Activated CD8-positive, alpha-beta T cell treated with anti-CD3 and anti-CD28 coated beads, Interleukin-2, amount 10 ng/mL, durations not matched to agents 7 days and 5 days (primary cell): ENCODE data around the gene SFRP5. TPM values are rescaled to one million over a fixed set of nuclear protein-coding genes. Genes with fewer than 3 reads are reported as not detected.

Experiments
- ATAC-seq: fragments of 150-1000 bp; cut with Tn5 transposase; one replicate; pipeline ENCODE4 v1.10.0; 2021; ENCODE audit warnings: moderate library complexity
- CTCF ChIA-PET: fragments of 350-600 bp; sonication (Branson Sonifier 250); formaldehyde crosslinking; loops from one replicate; lab custom pipeline; 2021; ENCODE audit warnings: antibody characterized with exemption; lab: Charles Lee
- POLR2A ChIA-PET: fragments of 350-600 bp; sonication (Branson Sonifier 250); formaldehyde crosslinking; loops from one replicate; lab custom pipeline; 2021; ENCODE audit warnings: antibody characterized with exemption; lab: Charles Lee
- DNase-seq: peaks from one replicate; pipeline ENCODE4 v3.0.0-alpha.2; 2020
- H3K27ac Mint-ChIP-seq: one replicate; pipeline ENCODE4 v1.8.0; 2021; ENCODE audit warnings: mild to moderate bottlenecking, mixed read lengths
- H3K27me3 Mint-ChIP-seq: one replicate; pipeline ENCODE4 v1.8.0; 2021; ENCODE audit warnings: low read depth, mixed read lengths
- H3K36me3 Mint-ChIP-seq: one replicate; pipeline ENCODE4 v1.8.0; 2021; ENCODE audit warnings: low read depth, mixed read lengths
- H3K4me1 Mint-ChIP-seq: one replicate; pipeline ENCODE4 v1.8.0; 2021; ENCODE audit warnings: low read depth, mixed read lengths
- H3K4me3 Mint-ChIP-seq: one replicate; pipeline ENCODE4 v1.8.0; 2021; ENCODE audit warnings: mild to moderate bottlenecking, mixed read lengths
- H3K9me3 Mint-ChIP-seq: one replicate; pipeline ENCODE4 v1.8.0; 2022; ENCODE audit warnings: mixed read lengths; ENCODE audit not compliant: insufficient read depth
- total RNA-seq, 2 experiments: library from RNA; stranded (reverse); gene quantifications; one replicate each; pipeline ENCODE4 v1.2.3, GENCODE V29; 2021

SFRP5 gene
- total RNA-seq, 2 experiments from 2014 or later, result 0.24 to 0.42 TPM

GRCh38 chr10:97801422-97801821 is 29.6 kb upstream of the SFRP5 start:
- ChIA-PET CTCF (interaction anchor here (12.6 kb wide), 1 partner anchor 67 kb away, joined by 222 read pairs; no protein-coding TSS in a partner anchor), POLR2A (interaction anchor here (1.2 kb wide), 1 partner anchor 29 kb away, joined by 3 read pairs; no protein-coding TSS in a partner anchor)
- Mint-ChIP-seq H3K9me3 (peaks cover 22% of the 10 kb centered on the region), H3K27ac (no peak overlapping the region), H3K4me1 (peaks cover 22% of the 10 kb centered on the region), H3K36me3 (peaks cover 21% of the 10 kb centered on the region), H3K4me3 (no peak overlapping the region), H3K27me3 (peaks cover 7% of the 10 kb centered on the region)
- DNase-seq (no peak), ATAC-seq (no peak)

- ChIA-PET POLR2A (interaction anchor here (1.2 kb wide), 1 partner anchor 28 kb away, joined by 3 read pairs; no protein-coding TSS in a partner anchor), CTCF (interaction anchor here (0.7 to 12.6 kb wide), 2 partner anchors 8 to 68 kb away, joined by 3 to 222 read pairs; no protein-coding TSS in a partner anchor)
- Mint-ChIP-seq H3K9me3 (peaks cover 25% of the 10 kb centered on the region), H3K27me3 (peaks cover 7% of the 10 kb centered on the region), H3K36me3 (peaks cover 23% of the 10 kb centered on the region), H3K4me3 (no peak overlapping the region), H3K27ac (no peak overlapping the region), H3K4me1 (peaks cover 31% of the 10 kb centered on the region)
- DNase-seq (no peak), ATAC-seq (no peak)
Measured at GRCh38 chr10:97800474-97800873, 28.7 kb upstream of the SFRP5 start.

GRCh38 chr10:97798958-97799610 is 27.3 kb upstream of the SFRP5 start:
- DNase-seq (no peak), ATAC-seq (no peak)
- Mint-ChIP-seq H3K9me3 (peaks cover 25% of the 10 kb centered on the region), H3K36me3 (peaks cover 26% of the 10 kb centered on the region), H3K27me3 (peaks cover 7% of the 10 kb centered on the region), H3K4me1 (peaks cover 36% of the 10 kb centered on the region), H3K27ac (no peak overlapping the region), H3K4me3 (no peak overlapping the region)
- CTCF ChIA-PET, result interaction anchor here (12.6 kb wide), 1 partner anchor 69 kb away, joined by 222 read pairs; no protein-coding TSS in a partner anchor
- POLR2A ChIA-PET, result no interaction called here

GRCh38 chr10:97796651-97797050 is 24.9 kb upstream of the SFRP5 start:
- ChIA-PET POLR2A (interaction anchor here (0.6 to 2.3 kb wide), 5 partner anchors 15 to 53 kb away, joined by 3 to 7 read pairs (median 3); partner anchors contain the start of gene GOLGA7B), CTCF (interaction anchor here (1.2 to 12.6 kb wide), 7 partner anchors 17 to 247 kb away, joined by 3 to 222 read pairs (median 5); partner anchors contain the start of gene GOLGA7B)
- peak; percentile 91 for ATAC-seq
- Mint-ChIP-seq H3K9me3 (peaks cover 25% of the 10 kb centered on the region), H3K27me3 (no peaks in the 10 kb centered on the region), H3K4me3 (peak overlapping the region; percentile 55), H3K36me3 (peaks cover 26% of the 10 kb centered on the region), H3K4me1 (peaks cover 50% of the 10 kb centered on the region), H3K27ac (peak overlapping the region; percentile 97)
- DNase-seq, result peak; percentile 77

- ATAC-seq (no peak), DNase-seq (no peak)
- Mint-ChIP-seq H3K4me1 (peaks cover 50% of the 10 kb centered on the region), H3K27me3 (no peaks in the 10 kb centered on the region), H3K36me3 (peaks cover 26% of the 10 kb centered on the region), H3K27ac (peak overlapping the region; percentile 97), H3K9me3 (peaks cover 25% of the 10 kb centered on the region), H3K4me3 (no peak overlapping the region)
- POLR2A ChIA-PET, result interaction anchor here (0.6 to 2.3 kb wide), 5 partner anchors 15 to 55 kb away, joined by 3 to 7 read pairs (median 4); partner anchors contain the start of gene GOLGA7B
- CTCF ChIA-PET, result interaction anchor here (1.0 to 12.6 kb wide), 8 partner anchors 15 to 247 kb away, joined by 3 to 222 read pairs (median 4); partner anchors contain the start of gene GOLGA7B
Measured at GRCh38 chr10:97795886-97796285, 24.1 kb upstream of the SFRP5 start.

GRCh38 chr10:97791824-97792721 is 20.3 kb upstream of the SFRP5 start:
- POLR2A ChIA-PET, result no interaction called here
- Mint-ChIP-seq H3K27ac (peak overlapping the region; percentile 53), H3K27me3 (peaks cover 2% of the 10 kb centered on the region), H3K36me3 (peaks cover 10% of the 10 kb centered on the region), H3K4me1 (peaks cover 39% of the 10 kb centered on the region), H3K9me3 (peaks cover 7% of the 10 kb centered on the region), H3K4me3 (no peak overlapping the region)
- CTCF ChIA-PET, result interaction anchor here (0.6 to 12.6 kb wide), 24 partner anchors 8 to 249 kb away, joined by 3 to 222 read pairs (median 5); partner anchors contain the start of gene GOLGA7B
- DNase-seq (peak; percentile 81), ATAC-seq (peak; percentile 64)

GRCh38 chr10:97789770-97790397 is 18.1 kb upstream of the SFRP5 start:
- ATAC-seq (no peak), DNase-seq (no peak)
- Mint-ChIP-seq H3K36me3 (no peaks in the 10 kb centered on the region), H3K27me3 (peaks cover 2% of the 10 kb centered on the region), H3K27ac (no peak overlapping the region), H3K4me3 (no peak overlapping the region), H3K4me1 (peaks cover 18% of the 10 kb centered on the region), H3K9me3 (no peaks in the 10 kb centered on the region)
- POLR2A ChIA-PET, result no interaction called here
- CTCF ChIA-PET, result interaction anchor here (1.0 to 12.6 kb wide), 4 partner anchors 9 to 79 kb away, joined by 3 to 222 read pairs (median 40); no protein-coding TSS in a partner anchor

GRCh38 chr10:97788552-97789442 is 17.0 kb upstream of the SFRP5 start:
- H3K27me3 Mint-ChIP-seq, result peaks cover 2% of the 10 kb centered on the region
- H3K9me3 Mint-ChIP-seq, result no peaks in the 10 kb centered on the region
- H3K4me3 Mint-ChIP-seq, result no peak overlapping the region
- no peak overlapping the region for H3K27ac Mint-ChIP-seq
- H3K36me3 Mint-ChIP-seq, result no peaks in the 10 kb centered on the region
- ChIA-PET POLR2A (no interaction called here), CTCF (interaction anchor here (1.3 kb wide), 1 partner anchor 80 kb away, joined by 4 read pairs; no protein-coding TSS in a partner anchor)
- no peak for DNase-seq
- H3K4me1 Mint-ChIP-seq, result peaks cover 16% of the 10 kb centered on the region
- no peak for ATAC-seq

- Mint-ChIP-seq H3K27me3 (peaks cover 2% of the 10 kb centered on the region), H3K9me3 (no peaks in the 10 kb centered on the region), H3K4me3 (no peak overlapping the region), H3K4me1 (peaks cover 28% of the 10 kb centered on the region), H3K27ac (no peak overlapping the region), H3K36me3 (no peaks in the 10 kb centered on the region)
- POLR2A ChIA-PET, result no interaction called here
- DNase-seq, result no peak
- CTCF ChIA-PET, result interaction anchor here (0.9 kb wide), 1 partner anchor 83 kb away, joined by 3 read pairs; no protein-coding TSS in a partner anchor
- ATAC-seq, result no peak
Measured at GRCh38 chr10:97785731-97786130, 13.9 kb upstream of the SFRP5 start.

- Mint-ChIP-seq H3K27ac (no peak overlapping the region), H3K27me3 (peaks cover 2% of the 10 kb centered on the region), H3K9me3 (no peaks in the 10 kb centered on the region), H3K4me3 (no peak overlapping the region), H3K36me3 (no peaks in the 10 kb centered on the region), H3K4me1 (peaks cover 33% of the 10 kb centered on the region)
- DNase-seq, result no peak
- CTCF ChIA-PET, result interaction anchor here (0.9 kb wide), 1 partner anchor 84 kb away, joined by 3 read pairs; no protein-coding TSS in a partner anchor
- no peak for ATAC-seq
- POLR2A ChIA-PET, result no interaction called here
Measured at GRCh38 chr10:97785231-97785630, 13.4 kb upstream of the SFRP5 start.
